HG02943 (cell line): ENCODE data around the gene SOX15.

ENCODE experiments used
- ATAC-seq: cut with Tn5 transposase; IDR thresholded peaks from one replicate; pipeline ENCODE4 v1.9.1; 2021; ENCODE audit warnings: mild to moderate bottlenecking, low read depth, moderate library complexity; ENCODE audit not compliant: unreplicated experiment

Gene SOX15

GRCh38 chr17:7559320-7560171, 30.3 kb downstream of the SOX15 start:
- ATAC-seq, result no peak

DNA sequence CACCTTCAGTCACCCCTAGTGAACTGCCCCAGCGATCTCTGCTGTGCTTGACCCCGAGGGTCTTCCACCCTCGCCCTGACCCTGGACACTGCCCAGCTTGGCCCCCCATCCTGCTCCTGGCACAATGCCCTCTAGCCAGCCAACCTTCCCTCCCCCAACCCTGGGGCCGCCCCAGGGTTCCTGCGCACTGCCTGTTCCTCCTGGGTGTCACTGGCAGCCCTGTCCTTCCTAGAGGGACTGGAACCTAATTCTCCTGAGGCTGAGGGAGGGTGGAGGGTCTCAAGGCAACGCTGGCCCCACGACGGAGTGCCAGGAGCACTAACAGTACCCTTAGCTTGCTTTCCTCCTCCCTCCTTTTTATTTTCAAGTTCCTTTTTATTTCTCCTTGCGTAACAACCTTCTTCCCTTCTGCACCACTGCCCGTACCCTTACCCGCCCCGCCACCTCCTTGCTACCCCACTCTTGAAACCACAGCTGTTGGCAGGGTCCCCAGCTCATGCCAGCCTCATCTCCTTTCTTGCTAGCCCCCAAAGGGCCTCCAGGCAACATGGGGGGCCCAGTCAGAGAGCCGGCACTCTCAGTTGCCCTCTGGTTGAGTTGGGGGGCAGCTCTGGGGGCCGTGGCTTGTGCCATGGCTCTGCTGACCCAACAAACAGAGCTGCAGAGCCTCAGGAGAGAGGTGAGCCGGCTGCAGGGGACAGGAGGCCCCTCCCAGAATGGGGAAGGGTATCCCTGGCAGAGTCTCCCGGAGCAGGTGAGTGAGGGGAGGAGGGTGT, 31.2 kb downstream of the SOX15 start, which contains the start of gene TNFSF13:
TSS of gene TNFSF13 (plus strand) at position 207 of the 776 bp plus-strand sequence. CDS start at position 497, 290 bp downstream.
- ATAC-seq, result no peak

- no peak for ATAC-seq
Measured at GRCh38 chr17:7557775-7558543, 31.9 kb downstream of the SOX15 start.

- ATAC-seq, result no peak
Measured at GRCh38 chr17:7557147-7557764, 32.6 kb downstream of the SOX15 start.

DNA sequence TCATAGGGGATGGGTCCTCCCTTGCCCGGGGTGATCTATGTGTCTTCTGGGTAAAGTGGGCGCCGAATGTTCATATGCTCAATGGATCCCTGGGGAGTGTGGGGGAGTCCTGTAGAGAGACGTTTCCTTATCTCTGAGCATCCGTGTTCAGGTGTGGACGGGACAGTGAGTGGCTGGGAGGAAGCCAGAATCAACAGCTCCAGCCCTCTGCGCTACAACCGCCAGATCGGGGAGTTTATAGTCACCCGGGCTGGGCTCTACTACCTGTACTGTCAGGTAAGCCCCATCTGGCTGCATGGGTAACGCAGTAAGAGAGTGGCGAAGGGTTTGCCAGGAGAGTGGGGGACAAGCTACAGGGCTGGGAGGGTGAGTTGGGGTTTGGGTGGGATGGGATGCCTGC, 33.3 kb downstream of the SOX15 start:
- ATAC-seq, result no peak

- no peak for ATAC-seq
Measured at GRCh38 chr17:7555320-7555948, 34.5 kb downstream of the SOX15 start.

DNA sequence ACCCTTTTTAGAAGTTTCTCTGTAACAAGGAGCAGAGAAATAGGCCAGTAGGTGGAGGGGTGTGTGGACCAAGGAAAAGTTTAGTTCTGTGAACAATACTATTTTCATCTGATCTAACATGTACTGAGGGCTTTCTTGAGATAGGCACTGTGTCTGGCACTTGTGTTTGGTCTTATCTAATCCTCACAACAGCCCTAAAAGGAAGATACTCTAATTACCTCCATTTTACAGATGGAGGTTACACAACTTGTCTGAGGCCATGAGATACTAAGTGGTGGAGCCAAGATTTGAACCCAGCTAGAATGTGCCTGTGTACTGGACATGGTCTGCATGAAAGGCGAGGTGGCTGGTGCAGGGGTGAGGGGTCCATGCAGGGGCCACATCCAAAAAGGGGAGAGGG, 36.5 kb downstream of the SOX15 start:
- no peak for ATAC-seq

- ATAC-seq, result no peak
Measured at GRCh38 chr17:7552621-7553051, 37.3 kb downstream of the SOX15 start.

- no peak for ATAC-seq
Measured at GRCh38 chr17:7551396-7551795, 38.5 kb downstream of the SOX15 start.

GRCh38 chr17:7550344-7550743, 39.5 kb downstream of the SOX15 start:
- ATAC-seq, result no peak

GRCh38 chr17:7549401-7550055, 40.4 kb downstream of the SOX15 start:
- no peak for ATAC-seq

- no peak for ATAC-seq
Measured at GRCh38 chr17:7548585-7549400, 41.1 kb downstream of the SOX15 start, which contains the start of gene TNFSF12. TNFSF12 (plus strand) TSS chr17:7549058; CDS start chr17:7549154, 96 bp downstream.

DNA sequence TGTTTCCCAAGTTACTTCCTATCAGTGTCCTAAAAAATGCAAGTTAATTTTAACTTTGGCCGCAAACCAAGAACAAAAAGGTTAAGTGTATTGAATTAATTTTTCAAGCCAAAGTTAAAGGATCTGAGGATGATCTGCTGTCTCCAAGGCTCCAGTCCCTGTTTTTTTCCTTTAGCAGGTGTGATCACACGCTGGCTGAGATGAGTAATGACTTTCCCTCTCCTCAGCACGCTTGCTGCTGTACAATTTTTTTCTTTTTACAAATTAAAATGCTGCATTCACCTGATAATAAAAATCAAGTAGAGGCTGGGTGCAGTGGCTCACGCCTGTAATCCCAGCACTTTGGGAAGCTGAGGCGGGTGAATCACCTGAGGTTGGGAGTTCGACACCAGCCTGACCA, 45.0 kb downstream of the SOX15 start:
- ATAC-seq, result no peak

GRCh38 chr17:7541074-7541621, 48.7 kb downstream of the SOX15 start:
- no peak for ATAC-seq

DNA sequence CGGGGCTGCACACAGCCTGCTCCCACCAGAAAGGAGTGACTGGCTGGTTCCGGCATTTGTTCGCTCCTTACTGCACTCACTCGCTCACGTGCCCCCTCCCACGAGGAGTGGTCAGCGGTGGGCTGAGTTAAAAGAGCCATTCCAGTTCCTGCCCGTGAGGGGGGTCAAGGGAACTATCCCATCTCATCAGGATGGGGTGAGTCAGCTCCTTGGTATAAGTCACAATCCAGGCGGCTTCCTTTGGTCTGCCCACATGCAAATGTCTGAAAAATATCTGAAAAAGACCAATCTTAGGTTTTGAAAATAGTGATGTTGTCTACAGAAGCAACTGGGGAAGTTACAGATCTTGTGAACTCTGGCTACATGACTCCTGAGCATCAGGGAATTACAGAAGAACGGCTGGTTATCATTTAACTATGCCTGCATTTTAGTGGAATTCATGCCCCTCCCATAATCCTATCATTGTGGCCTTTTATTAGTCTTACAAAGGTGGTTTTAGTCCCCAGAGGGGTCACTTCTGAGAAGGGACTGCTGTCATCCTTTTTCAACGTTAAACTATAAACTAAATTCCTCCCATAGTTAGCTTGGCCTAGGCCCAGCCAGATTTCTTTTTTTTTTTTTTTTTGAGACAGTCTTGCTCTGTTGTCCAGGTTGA, 50.9 kb downstream of the SOX15 start:
- ATAC-seq, result no peak
